ENCODE results near the gene RELL2.

Gene RELL2

GRCh38 chr5:141618030-141618803 lies 18.6 kb upstream of the RELL2 start:
- FAIRE-seq (peak; percentile 74), DNase-seq (ENCODE audit: extremely low spot score, insufficient read length, low read depth) (no peak)

GRCh38 chr5:141618804-141619554 lies 17.8 kb upstream of the RELL2 start, which contains the start of gene DIAPH1:
Gene DIAPH1, minus strand, starts transcription at chr5:141619000. Its CDS starts 86 bp downstream, at chr5:141618914.
- DNase-seq (ENCODE audit: extremely low spot score, insufficient read length, low read depth) (peak; percentile 85), FAIRE-seq (peak; percentile 96)

GRCh38 chr5:141623186-141623585 lies 13.6 kb upstream of the RELL2 start:
- peak; percentile 11 for DNase-seq (ENCODE audit: extremely low spot score, insufficient read length, low read depth)
- FAIRE-seq = peak; percentile 89

DNA sequence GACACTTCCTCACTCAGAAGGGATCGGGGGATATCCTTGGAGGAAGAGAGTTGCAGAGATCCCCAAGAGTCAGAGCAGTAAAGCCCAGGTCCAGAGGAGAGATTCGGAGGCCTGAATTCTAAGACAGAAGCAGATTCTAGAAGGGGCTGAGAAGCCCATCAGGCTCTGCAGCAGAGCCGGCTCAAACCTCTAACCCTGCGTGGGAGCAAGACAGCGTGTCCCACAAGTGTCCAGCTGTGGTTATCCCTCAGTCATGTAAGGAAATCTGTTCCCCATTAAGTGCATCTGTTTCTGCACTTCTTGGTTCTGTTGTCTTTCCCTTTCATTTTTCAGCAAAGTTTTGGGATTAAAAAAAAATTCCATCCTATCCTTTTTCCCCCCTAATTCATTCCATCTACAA lies 13.2 kb upstream of the RELL2 start:
- DNase-seq (ENCODE audit: extremely low spot score, insufficient read length, low read depth) = no peak

DNA sequence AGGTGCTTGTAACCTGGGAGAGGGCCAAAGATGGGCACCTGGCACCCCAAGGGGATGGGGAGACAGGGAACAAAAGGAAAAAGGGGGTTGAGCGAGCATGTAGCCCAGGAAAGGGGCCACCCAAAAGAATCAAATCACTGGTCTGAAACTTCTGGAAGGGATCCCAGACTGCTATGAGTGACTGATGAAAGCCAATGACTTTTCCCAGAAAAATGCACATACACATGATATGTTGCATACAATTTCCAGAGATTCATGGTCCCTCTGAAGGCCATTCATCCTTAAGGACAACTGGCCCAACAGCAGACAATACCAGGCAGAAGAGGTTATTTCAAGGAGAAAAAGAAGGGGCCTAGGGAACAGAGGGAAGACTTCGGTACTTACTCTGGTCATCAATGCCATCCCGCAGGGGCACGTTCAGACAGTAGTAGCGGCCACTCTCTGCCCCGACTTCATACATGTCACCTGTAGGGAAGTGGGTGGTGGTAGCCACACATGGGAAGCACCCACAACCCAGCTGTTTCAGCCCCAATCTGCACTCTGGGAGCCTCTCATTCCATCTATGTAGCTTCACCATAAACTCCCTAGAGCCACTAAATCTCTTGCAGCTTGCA lies 8.5 kb upstream of the RELL2 start:
- FAIRE-seq (no peak), DNase-seq (ENCODE audit: extremely low spot score, insufficient read length, low read depth) (no peak)

More for the DNA sequence above, 13.2 kb upstream of the RELL2 start:
- no peak for FAIRE-seq

DNA sequence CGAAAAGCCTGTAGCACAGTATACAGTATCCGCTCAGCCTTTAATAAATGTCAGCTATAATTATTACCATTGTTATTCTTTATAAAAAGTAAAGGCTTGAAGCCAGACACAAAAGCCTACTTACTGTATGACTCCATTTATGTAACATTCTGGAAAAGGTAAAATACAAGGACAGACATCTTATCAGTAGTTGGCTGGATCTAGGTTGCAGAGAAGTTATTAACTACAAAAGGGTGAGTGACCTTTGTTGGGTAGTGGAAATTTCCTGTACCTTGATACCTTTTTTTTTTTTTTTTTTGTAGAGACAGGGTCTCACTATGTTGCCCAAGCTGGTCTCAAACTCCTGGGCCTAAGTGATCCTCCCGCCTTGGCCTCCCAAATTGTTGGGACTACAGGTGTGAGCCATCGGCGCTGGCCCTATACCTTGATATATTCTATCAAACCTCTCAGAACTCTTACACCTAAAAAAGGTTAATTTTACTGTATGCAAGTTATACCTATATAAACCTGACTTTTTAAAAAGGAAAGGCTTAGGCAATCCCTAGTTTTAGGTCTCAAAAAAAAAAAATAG lies 6.1 kb upstream of the RELL2 start:
- DNase-seq (ENCODE audit: extremely low spot score, insufficient read length, low read depth) = no peak
- FAIRE-seq = no peak

DNA sequence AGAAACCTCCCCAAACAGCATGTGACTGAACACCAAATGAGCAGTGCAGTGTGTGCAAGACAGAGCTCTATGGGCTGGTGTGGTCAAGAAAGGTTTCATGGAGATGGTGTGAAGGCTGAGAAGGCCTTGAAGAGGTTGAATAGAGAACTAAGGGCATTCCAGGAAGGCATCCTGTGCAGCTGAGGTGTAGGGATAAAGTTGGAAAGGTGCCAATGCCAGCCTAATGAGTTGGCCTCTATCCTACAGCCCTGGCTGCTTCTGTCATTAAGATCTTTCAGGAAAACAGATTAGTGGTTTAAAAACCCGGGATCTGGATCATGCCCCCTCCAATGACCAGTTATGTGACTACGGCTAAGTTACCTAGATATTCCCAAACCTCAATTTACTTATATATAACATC lies 4.1 kb upstream of the RELL2 start:
- FAIRE-seq = no peak

DNA sequence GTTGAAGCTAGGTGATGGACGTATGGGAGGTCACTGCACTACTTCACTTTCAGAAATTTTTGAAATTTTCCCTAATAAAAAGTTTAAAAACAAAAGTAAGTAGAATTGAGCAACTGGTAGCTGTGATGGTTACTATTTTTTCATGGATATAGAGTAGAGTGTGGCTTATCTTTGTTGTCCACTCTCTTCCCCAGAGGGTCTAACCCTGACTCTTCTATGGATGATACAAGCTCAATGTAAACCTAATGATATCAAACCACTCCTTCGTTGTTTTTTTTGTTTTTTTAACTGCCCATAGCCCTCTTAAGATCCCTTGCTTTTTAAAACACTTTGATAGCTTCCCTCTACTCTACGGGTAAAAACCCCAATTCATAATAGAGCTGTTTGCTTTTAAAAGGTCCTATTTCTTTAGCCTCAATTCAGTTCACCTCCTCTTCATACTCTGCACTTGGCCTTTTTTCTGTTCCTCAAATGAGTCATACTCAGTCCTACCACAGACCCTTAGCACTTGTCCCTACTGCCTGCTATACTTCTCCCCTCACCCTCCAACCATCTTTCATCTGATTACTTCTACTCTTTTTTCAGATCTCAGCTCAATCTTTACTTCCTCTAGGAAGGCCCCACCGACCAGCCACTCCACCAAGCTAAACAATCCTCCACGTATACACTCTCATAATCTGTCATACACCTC lies 2.8 kb upstream of the RELL2 start:
- DNase-seq (ENCODE audit: extremely low spot score, insufficient read length, low read depth) (no peak), FAIRE-seq (peak; percentile 84)

More for the DNA sequence above, 4.1 kb upstream of the RELL2 start:
- DNase-seq (ENCODE audit: extremely low spot score, insufficient read length, low read depth) = no peak

GRCh38 chr5:141634720-141635119 lies 2.1 kb upstream of the RELL2 start:
- DNase-seq (ENCODE audit: extremely low spot score, insufficient read length, low read depth) = no peak
- FAIRE-seq = no peak

DNA sequence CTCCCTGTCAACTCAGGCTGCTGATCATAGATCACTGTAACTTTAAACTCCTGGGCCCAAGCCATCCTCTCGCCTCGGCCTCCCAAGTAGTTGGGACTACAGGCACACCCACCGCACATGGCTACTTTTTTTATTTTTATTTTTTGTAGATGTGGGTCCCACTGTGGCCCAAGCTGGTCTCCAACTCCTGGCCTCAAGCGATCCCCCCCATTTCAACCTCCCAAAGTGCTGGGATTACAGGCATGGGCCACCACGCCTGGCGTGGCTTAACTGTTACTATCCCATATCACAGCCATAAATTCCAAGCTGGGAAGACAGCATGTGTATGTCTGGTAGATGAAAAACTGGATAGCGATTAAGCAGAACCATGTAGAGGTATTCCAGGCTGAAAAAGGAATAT lies 1.2 kb upstream of the RELL2 start:
- DNase-seq (ENCODE audit: extremely low spot score, insufficient read length, low read depth) (no peak), FAIRE-seq (no peak)

DNA sequence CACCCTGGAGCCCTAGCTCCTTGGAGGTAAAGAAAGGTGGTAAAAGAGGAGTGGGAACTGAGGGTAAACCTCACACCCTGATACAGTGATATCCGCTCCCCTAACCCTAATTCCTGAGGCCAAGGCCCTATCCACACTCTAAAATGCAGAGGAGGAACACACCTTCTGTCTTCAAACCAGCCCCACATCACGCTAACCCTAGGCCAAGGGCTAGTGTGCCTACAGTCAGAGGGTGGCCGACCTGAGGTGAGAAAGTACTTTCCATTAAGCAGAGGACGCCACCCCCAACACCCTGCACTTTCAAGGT lies 738 bp upstream of the RELL2 start:
- FAIRE-seq = no peak
- DNase-seq (ENCODE audit: extremely low spot score, insufficient read length, low read depth) = no peak

GRCh38 chr5:141637123-141637766 lies 448 bp downstream of the RELL2 start:
- DNase-seq (ENCODE audit: extremely low spot score, insufficient read length, low read depth) (no peak), FAIRE-seq (no peak)

- DNase-seq (ENCODE audit: extremely low spot score, insufficient read length, low read depth) = no peak
- peak; percentile 69 for FAIRE-seq
These were observed 1.1 kb downstream of the RELL2 start for GRCh38 chr5:141637767-141638419.

GRCh38 chr5:141638771-141639170 lies 2.0 kb downstream of the RELL2 start:
- DNase-seq (ENCODE audit: extremely low spot score, insufficient read length, low read depth) (no peak), FAIRE-seq (no peak)

- DNase-seq (ENCODE audit: extremely low spot score, insufficient read length, low read depth) = no peak
- FAIRE-seq = no peak
These were observed 2.7 kb downstream of the RELL2 start for GRCh38 chr5:141639357-141640050.

DNA sequence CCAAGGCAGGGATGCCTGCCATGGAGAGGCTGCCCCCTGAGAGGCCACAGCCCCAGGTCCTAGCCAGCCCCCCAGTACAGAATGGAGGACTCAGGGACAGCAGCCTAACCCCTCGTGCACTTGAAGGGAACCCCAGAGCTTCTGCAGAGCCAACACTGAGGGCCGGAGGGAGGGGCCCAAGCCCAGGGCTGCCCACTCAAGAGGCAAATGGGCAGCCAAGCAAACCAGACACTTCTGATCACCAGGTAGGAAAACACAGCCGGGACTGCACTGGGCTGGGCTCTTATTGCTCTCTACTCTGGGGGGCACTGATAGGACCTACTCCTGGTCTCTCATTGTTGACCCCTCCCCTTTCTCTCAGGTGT lies 3.2 kb downstream of the RELL2 start:
- DNase-seq (ENCODE audit: extremely low spot score, insufficient read length, low read depth) = no peak
- FAIRE-seq = no peak

DNA sequence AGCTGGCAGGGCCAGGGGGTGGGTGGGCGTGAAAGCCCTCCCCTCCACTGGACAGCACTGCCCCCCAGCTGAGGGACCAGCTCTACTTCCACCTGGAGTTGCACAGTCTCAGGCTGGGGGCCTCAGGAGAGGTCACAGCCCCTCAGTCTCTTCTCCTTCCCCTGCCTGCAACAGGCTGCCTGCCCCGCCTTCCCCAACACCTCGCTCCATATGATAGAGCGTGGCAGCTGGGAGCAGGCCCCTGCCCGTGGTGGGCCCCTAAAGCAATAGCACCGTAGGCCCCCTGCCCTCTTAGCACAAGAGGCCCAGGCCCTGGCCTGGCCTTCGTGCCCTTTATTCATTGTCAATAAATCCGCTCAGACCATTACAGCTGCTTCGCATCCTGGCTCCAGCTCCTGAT lies 3.9 kb downstream of the RELL2 start:
- DNase-seq (ENCODE audit: extremely low spot score, insufficient read length, low read depth) (no peak), FAIRE-seq (no peak)

- no peak for DNase-seq (ENCODE audit: extremely low spot score, insufficient read length, low read depth)
- FAIRE-seq = peak; percentile 66
These were observed 5.0 kb downstream of the RELL2 start for GRCh38 chr5:141641634-141642267.
